ENCODE results near the gene SLC7A1. TPM values are rescaled to one million over a fixed set of nuclear protein-coding genes. Genes with fewer than 3 reads are reported as not detected.

The SLC7A1 gene
- polyA plus RNA-seq, 1 experiment = 43.2 TPM

GRCh38 chr13:29534083-29534482 is 61.4 kb downstream of the SLC7A1 start:
- CTCF ChIA-PET = interaction anchor here (0.6 kb wide), 1 partner anchor 864 kb away, joined by 3 read pairs; no protein-coding TSS in a partner anchor
- no peak for DNase-seq (ENCODE audit: low read depth)
- Histone ChIP-seq H3K36me3 (ENCODE audit: control insufficient read depth, insufficient read depth, low read length) (peaks cover 26% of the 10 kb centered on the region), H3K4me3 (ENCODE audit: low read depth, low read length) (no peak overlapping the region), H3K27me3 (ENCODE audit: control insufficient read depth, insufficient read depth, low read length) (no peaks in the 10 kb centered on the region)
- POLR2A ChIA-PET = no interaction called here
- TF ChIP-seq CTCF (IDR thresholded peaks at IDR 0.05; ENCODE audit: insufficient read depth, low read depth, low read length) = no peak

- ChIA-PET POLR2A (no interaction called here), CTCF (interaction anchor here (1.3 to 1.6 kb wide), 2 partner anchors 10 to 174 kb away, joined by 3 read pairs; no protein-coding TSS in a partner anchor)
- Histone ChIP-seq H3K4me3 (ENCODE audit: low read depth, low read length) (no peak overlapping the region), H3K27me3 (ENCODE audit: control insufficient read depth, insufficient read depth, low read length) (no peaks in the 10 kb centered on the region), H3K36me3 (ENCODE audit: control insufficient read depth, insufficient read depth, low read length) (peaks cover 30% of the 10 kb centered on the region)
- DNase-seq (ENCODE audit: low read depth) = no peak
- no peak for TF ChIP-seq CTCF (IDR thresholded peaks at IDR 0.05; ENCODE audit: insufficient read depth, low read depth, low read length)
These were observed 62.7 kb downstream of the SLC7A1 start for GRCh38 chr13:29532821-29533220.

GRCh38 chr13:29532116-29532515 is 63.4 kb downstream of the SLC7A1 start:
- ChIA-PET CTCF (interaction anchor here (1.3 to 1.7 kb wide), 4 partner anchors 10 to 175 kb away, joined by 3 read pairs; no protein-coding TSS in a partner anchor), POLR2A (no interaction called here)
- DNase-seq (ENCODE audit: low read depth) = peak; percentile 87
- no peak for TF ChIP-seq CTCF (IDR thresholded peaks at IDR 0.05; ENCODE audit: insufficient read depth, low read depth, low read length)
- Histone ChIP-seq H3K36me3 (ENCODE audit: control insufficient read depth, insufficient read depth, low read length) (peaks cover 35% of the 10 kb centered on the region), H3K4me3 (ENCODE audit: low read depth, low read length) (no peak overlapping the region), H3K27me3 (ENCODE audit: control insufficient read depth, insufficient read depth, low read length) (no peaks in the 10 kb centered on the region)

- Histone ChIP-seq H3K36me3 (ENCODE audit: control insufficient read depth, insufficient read depth, low read length) (peaks cover 36% of the 10 kb centered on the region), H3K27me3 (ENCODE audit: control insufficient read depth, insufficient read depth, low read length) (no peaks in the 10 kb centered on the region), H3K4me3 (ENCODE audit: low read depth, low read length) (no peak overlapping the region)
- DNase-seq (ENCODE audit: low read depth) = no peak
- no peak for TF ChIP-seq CTCF (IDR thresholded peaks at IDR 0.05; ENCODE audit: insufficient read depth, low read depth, low read length)
- ChIA-PET POLR2A (no interaction called here), CTCF (interaction anchor here (0.7 to 1.7 kb wide), 3 partner anchors 8 to 22 kb away, joined by 3 read pairs; no protein-coding TSS in a partner anchor)
These were observed 64.6 kb downstream of the SLC7A1 start for GRCh38 chr13:29530901-29531300.

- peaks cover 34% of the 10 kb centered on the region for H3K36me3 ChIP-seq (ENCODE audit: control insufficient read depth, insufficient read depth, low read length)
- TF ChIP-seq CTCF (IDR thresholded peaks at IDR 0.05; ENCODE audit: insufficient read depth, low read depth, low read length) = no peak
- no peak for DNase-seq (ENCODE audit: low read depth)
- H3K4me3 ChIP-seq (ENCODE audit: low read depth, low read length) = no peak overlapping the region
- CTCF ChIA-PET = interaction anchor here (1.2 kb wide), 1 partner anchor 17 kb away, joined by 3 read pairs; no protein-coding TSS in a partner anchor
- POLR2A ChIA-PET = no interaction called here
- no peaks in the 10 kb centered on the region for H3K27me3 ChIP-seq (ENCODE audit: control insufficient read depth, insufficient read depth, low read length)
These were observed 65.7 kb downstream of the SLC7A1 start for GRCh38 chr13:29529754-29530153.
